Measurements from ENCODE around the gene C17orf50. TPM values are rescaled to one million over a fixed set of nuclear protein-coding genes. Genes with fewer than 3 reads are reported as not detected.

The C17orf50 gene
- not detected in 2 replicates for total RNA-seq

GRCh38 chr17:35760587-35760986 lies at the start of gene C17orf50:
Gene C17orf50 (plus strand): TSS chr17:35760887. CDS start chr17:35760942, 55 bp downstream.

GRCh38 chr17:35731239-35731916 lies 29.3 kb upstream of the C17orf50 start, which contains the start of gene RASL10B:
Gene RASL10B (plus strand): TSS chr17:35731639. CDS start chr17:35735185, 3,546 bp downstream.

GRCh38 chr17:35752945-35753764 lies 7.5 kb upstream of the C17orf50 start, which contains the start of gene GAS2L2:
Gene GAS2L2 (minus strand): TSS chr17:35753239. CDS start chr17:35752850, 389 bp downstream.

GRCh38 chr17:35795007-35795870 lies 34.6 kb downstream of the C17orf50 start, which contains the start of gene MMP28:
Gene MMP28 (minus strand): TSS chr17:35795641. CDS start chr17:35795377, 264 bp downstream.

GRCh38 chr17:35808962-35809854 lies 48.5 kb downstream of the C17orf50 start, which contains the start of gene TAF15:
Gene TAF15 (plus strand): TSS chr17:35809484. CDS start chr17:35809570, 86 bp downstream.

Other genes with a start within 250 kb of the C17orf50 start
- under 0.01 and 0.15 TPM in 2 replicates for gene SLFN12L, start 223.2 kb upstream of the C17orf50 start, total RNA-seq
- gene SLFN14, start 200.1 kb upstream of the C17orf50 start, total RNA-seq = not detected in 2 replicates
- gene PEX12, start 182.3 kb upstream of the C17orf50 start, total RNA-seq = 5.4 and 5.5 TPM in 2 replicates
- 58.3 and 60.2 TPM in 2 replicates for gene AP2B1, start 173.6 kb upstream of the C17orf50 start, total RNA-seq
- gene RASL10B, start 29.2 kb upstream of the C17orf50 start, total RNA-seq = 4.7 and 5.1 TPM in 2 replicates
- not detected in 2 replicates for gene GAS2L2, start 7.6 kb upstream of the C17orf50 start, total RNA-seq
- gene MMP28, start 34.8 kb downstream of the C17orf50 start, total RNA-seq = 0.67 and 2.2 TPM in 2 replicates
- gene TAF15, start 48.6 kb downstream of the C17orf50 start, total RNA-seq = 25.9 and 32.3 TPM in 2 replicates
- not detected in 2 replicates for gene HEATR9, start 108.0 kb downstream of the C17orf50 start, total RNA-seq
- gene CCL5, start 119.5 kb downstream of the C17orf50 start, total RNA-seq = not detected in 2 replicates
- gene RDM1, start 169.9 kb downstream of the C17orf50 start, total RNA-seq = 1.5 and 6.7 TPM in 2 replicates
- gene LYZL6, start 182.8 kb downstream of the C17orf50 start, total RNA-seq = not detected in 2 replicates
- gene CCL16, start 220.6 kb downstream of the C17orf50 start, total RNA-seq = not detected in 2 replicates
- gene CCL14, start 225.8 kb downstream of the C17orf50 start, total RNA-seq = not detected in 2 replicates
- gene CCL15, start 240.7 kb downstream of the C17orf50 start, total RNA-seq = not detected in 2 replicates